ENCODE results near the gene CCDC78. TPM values are rescaled to one million over a fixed set of nuclear protein-coding genes. Genes with fewer than 3 reads are reported as not detected.
"Not testable (repeated sequence)": the region's sequence is repeated elsewhere in the genome, so short reads cannot be mapped to it uniquely, and the experiment has no call there.

Gene CCDC78
- polyA plus RNA-seq, 1 donor, result 1.4 TPM

DNA sequence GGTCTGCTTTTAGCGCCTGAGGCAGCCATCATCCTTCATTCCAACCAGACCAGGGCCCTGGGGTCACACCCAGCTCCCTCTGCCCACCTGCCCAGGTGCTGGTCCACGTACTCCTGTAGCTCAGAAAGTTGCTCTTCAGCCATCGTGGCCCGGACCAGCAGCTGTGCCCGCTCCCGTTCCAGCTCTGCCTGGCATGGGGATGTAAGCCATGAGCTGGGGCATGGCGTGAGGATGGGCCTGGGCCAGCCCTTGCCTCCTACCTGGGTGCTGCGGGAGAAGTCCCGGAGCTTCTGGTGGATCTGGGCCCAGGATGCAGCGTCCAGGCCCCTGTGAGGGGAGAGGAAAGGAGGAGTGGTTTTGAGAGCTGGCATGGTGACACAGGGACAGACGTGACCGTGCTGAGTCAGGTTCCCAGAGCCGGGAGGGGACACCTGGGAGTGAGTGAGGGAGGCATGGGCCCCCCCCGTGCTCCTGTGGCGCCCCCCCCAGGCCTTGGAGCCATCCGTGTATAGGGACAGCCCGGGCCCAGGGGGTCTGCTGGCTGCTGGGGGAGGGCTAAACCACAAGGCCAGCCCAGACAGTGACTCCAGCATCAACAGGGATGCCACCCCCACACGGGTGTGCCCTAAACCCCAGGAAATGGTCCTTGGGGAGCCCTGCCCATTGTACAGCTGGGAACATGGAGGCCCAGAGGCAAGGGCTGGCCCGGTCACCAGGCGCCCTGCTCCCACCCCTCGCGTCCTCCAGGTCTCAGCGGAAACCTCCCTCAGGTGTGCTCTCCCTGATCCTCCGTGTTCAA, 3.2 kb downstream of the CCDC78 start:
- no peak for DNase-seq

DNA sequence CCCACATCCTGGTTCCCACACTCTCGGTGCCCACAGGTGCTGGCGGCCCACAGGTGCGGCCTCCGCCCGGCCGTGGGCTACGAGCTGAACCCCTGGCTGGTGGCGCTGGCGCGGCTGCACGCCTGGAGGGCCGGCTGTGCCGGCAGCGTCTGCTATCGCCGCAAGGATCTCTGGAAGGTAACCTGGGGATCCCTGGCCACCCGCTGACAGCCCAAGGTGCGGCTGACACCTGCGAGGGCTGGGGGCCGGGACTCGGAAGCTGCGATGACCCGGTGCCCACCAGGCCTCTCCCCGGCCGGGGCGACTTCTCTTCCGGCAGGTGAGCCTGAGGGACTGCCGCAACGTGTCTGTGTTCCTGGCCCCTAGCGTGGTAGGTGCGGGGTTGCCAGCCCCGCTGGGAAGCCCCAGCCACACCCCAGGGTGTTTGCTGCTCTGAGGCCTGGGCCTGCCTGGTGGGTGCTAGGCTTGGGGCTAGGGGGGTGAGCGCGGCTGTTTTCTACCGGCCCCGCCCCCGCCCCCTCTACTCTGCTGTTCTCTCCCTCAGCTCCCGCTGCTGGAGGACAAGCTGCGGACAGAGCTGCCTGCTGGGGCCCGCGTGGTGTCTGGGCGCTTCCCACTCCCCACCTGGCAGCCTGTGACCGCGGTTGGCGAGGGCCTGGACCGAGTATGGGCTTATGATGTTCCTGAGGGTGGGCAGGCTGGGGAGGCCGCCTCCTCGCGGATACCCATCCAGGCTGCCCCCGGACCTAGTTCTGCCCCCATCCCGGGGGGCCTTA, 4.3 kb downstream of the CCDC78 start:
- DNase-seq, result no peak

DNA sequence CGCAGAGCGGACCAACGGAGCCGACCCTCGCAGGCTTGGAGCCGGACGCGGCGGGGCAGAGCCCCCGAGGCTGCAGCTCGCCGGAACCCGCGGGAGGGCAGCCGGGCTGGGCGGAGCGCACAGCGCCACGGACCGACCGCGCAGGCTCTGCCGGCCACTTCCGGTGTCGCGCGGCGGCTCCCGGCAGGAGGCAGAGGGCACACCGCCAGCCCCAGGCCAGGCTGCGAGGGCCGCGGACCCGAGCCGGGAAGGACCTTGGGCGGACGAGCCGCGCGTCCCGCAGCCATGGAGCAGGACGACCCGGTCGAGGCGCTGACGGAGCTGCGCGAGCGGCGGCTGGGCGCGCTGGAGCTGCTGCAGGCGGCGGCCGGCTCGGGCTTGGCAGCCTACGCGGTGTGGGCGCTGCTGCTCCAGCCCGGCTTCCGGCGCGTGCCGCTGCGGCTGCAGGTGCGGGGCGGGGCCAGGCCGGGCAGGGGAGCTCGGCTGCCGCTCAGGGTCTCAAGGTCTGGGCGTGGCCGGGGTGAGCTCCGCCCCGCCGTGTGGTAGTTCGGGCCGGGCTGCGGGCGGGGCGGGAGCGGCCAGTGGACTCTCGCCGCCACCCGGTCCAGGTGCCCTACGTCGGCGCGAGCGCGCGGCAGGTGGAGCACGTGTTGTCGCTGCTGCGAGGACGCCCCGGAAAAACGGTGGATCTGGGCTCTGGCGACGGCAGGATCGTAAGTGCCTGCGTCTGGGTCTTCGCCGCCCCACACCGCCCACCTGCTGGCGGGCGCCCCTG, 5.1 kb downstream of the CCDC78 start, which contains the start of gene ANTKMT:
Gene ANTKMT, plus strand, starts transcription at position 157 of the 775 bp plus-strand sequence. Its CDS starts 129 bp downstream, at position 286.
- peak; percentile 81 for DNase-seq

DNA sequence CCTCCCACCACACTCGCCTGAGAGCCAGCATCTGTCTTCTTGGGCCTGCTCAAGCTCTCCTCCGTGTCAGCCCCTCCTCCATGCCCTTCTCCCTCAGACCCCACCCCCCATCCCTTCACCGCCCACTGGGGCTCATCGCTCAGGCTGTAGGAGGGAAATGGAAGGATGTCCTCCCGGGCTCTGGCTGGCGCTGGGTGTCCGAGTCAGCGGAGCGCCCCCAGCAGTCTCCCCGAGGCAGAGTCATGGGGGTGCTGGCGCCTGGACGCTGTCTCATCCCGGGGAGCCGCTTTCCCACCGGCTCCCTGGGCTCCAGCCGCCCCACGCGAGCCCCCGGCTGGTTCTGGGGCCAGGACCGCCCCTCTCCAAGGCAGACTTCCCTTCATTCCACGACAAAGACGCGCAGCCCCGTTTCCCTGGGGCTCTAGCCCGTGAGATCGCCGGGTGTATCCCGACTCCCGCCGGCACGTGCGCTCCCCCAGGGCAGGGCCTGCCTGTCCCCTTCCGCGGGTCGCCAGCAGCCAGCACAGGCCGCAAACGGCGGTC, 5.7 kb downstream of the CCDC78 start:
- peak; percentile 74 for DNase-seq

DNA sequence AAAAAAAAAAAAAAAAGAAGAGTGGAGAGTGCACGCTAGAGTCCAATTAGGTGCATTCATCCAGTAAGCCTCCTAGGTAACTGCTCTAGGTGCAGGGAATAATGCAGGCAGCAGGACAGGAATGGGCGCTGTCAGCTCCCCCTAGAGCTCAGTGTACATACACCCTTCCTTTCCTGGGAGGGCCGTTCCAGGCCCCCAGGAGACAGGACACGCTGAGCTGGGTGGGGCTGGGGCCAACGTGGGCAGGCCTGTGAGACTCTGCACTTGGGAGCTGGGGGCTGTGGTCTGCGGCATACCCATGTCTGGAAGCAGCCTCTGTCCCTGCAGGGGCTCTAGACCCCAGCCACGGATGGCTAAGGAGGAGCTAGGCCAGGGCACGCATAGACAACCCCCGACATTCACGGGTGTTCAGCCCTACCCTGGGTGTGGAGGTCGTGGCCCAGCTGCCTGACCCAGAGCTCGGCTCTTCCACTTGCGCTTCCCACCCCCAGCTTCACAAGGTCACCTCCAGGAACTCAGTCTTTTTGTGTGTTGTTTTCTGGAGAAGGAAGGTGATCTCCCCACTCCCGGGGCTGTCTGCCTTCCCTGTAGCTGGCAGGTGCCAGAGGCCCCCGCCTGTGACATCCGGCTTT, 6.3 kb downstream of the CCDC78 start:
- no peak for DNase-seq

DNA sequence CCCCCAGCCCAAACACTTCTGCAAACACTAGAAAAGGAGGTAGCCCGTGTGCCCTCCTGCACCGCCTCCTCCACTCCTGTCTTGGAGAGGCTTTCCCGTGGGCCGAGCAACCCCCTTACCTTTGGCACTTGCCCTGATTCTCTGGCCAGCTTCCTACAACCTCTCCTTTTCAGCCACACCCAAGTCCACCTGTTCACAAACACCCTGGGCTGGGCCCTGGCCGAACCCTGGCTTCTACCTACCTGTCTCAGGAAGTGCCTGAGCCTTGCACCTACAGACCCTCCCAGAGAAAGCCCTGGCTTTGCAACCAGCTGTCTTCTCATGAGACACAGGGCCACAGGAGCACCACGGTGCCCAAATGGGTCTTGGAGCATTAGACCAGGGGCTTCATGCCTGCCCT, 7.3 kb downstream of the CCDC78 start:
- DNase-seq, result no peak

DNA sequence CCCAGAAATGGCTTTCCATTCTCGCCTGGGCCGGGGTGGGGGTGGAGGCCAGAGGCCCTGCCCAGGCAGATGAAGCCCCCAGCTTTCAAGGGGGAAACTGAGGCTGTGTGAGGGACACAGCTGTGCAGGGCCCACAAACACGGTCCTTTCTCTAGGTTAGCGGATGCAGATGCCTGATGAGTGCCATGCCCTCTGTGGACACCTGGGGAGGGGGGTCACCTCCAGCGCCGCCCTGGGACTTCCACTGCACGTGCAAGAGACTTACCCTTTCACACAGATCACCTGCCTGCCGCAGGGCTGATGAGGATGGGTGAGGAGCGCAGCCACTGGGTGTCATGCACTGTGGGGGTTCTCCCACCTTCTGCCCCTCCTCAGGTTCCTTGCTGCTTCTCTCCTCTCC, 7.9 kb downstream of the CCDC78 start:
- no peak for DNase-seq

DNA sequence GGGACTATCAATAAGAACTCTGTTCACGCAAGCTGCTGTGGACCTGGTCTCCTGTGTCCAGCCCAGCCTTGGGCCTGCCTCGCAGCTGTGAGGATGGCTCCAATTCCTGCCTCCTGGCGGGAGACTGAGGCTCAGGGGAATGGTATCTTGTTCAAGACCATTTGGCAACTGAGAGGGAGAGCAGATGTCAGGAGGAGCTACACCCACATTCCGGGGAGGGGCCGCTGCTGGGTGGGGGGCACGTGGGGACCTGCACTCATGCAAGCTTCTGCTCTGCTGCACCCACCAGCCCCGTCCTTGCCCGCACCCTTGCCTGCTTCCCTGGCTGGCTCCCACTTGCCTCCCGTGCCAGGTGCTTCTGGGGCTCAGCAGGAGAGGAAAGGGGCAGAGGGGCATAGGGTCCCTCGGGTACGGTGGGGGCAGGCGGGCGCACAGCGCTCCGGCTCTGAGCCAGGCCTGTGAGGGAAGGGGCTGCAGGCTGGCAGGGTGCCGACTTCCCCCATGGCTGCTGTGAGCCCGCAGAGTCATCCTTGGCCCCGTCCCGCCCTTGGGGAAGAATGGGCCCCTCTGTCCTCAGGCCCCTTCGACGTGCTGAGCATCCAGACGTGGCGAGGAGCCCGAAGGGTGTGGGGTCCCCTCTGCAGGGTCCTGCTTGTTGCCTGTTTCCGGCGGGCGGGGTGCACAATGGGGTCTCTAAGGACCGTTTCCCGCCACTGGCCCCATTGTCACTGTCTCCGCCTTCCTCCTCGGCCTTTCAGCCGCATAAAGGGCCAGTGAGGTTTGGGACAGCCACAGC, 8.6 kb downstream of the CCDC78 start:
- DNase-seq, result no peak

DNA sequence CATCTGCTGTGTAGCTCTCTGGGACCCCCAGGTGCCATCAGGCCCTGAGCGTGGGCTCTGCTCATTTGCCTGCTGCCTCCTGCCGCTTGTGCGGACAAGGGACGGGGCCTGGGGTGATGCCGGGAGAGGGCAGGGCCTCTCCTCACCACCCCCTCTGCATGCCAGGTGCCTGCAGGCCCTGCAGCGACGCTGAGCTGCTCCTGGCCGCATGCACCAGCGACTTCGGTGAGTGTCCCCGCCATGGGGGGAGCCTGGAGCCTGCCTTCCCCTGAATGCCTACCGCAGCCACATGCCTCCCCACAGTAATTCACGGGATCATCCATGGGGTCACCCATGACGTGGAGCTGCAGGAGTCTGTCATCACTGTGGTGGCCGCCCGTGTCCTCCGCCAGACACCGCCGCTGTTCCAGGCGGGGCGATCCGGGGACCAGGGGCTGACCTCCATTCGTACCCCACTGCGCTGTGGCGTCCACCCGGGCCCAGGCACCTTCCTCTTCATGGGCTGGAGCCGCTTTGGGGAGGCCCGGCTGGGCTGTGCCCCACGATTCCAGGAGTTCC, 9.4 kb downstream of the CCDC78 start:
- DNase-seq, result no peak

DNA sequence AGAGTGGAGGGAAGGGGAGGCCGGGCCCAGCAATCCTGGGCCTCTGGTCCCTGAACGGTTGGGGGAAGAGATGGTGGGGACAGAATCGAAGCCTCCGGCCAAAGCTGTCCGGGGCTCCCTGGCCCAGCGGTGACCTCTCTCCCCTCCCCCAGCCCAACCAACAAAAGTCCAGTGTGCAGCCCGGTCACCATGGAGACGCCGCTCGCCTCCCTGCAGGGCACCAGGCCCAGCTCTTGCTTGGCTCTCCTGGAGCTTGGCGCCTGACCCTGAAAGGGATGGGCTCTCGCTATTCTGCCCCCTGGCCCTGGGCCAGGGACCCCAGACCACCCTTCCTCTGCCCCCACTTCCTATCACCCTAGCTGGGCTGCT, 10.1 kb downstream of the CCDC78 start:
- no peak for DNase-seq

DNA sequence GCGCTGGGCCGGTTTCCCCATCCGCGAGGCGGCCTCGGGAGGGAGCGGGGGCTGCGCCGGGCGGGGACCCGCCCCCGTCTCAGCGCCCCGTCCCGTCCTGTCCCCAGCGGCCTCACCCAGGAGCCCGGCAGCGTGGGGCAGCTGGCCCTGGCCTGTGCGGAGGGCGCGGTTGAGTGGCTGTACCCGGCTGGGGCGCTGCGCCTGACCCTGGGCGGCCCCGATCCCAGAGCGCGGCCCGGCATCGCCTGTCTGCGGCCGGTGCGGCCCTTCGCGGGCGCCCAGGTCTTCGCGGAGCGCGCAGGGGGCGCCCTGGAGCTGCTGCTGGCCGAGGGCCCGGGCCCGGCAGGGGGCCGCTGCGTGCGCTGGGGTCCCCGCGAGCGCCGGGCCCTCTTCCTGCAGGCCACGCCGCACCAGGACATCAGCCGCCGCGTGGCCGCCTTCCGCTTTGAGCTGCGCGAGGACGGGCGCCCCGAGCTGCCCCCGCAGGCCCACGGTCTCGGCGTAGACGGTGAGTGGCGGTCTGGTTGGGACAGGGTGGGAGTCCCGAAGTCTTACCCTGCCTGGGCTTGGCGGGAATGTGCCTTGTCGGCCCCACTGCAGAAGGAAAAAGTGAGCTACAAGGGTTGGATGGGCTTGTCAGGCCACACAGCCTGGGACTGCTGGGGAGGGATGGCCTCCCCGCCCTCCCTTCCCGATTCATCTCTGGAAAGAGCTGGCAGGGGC, 10.6 kb downstream of the CCDC78 start:
- no peak for DNase-seq

DNA sequence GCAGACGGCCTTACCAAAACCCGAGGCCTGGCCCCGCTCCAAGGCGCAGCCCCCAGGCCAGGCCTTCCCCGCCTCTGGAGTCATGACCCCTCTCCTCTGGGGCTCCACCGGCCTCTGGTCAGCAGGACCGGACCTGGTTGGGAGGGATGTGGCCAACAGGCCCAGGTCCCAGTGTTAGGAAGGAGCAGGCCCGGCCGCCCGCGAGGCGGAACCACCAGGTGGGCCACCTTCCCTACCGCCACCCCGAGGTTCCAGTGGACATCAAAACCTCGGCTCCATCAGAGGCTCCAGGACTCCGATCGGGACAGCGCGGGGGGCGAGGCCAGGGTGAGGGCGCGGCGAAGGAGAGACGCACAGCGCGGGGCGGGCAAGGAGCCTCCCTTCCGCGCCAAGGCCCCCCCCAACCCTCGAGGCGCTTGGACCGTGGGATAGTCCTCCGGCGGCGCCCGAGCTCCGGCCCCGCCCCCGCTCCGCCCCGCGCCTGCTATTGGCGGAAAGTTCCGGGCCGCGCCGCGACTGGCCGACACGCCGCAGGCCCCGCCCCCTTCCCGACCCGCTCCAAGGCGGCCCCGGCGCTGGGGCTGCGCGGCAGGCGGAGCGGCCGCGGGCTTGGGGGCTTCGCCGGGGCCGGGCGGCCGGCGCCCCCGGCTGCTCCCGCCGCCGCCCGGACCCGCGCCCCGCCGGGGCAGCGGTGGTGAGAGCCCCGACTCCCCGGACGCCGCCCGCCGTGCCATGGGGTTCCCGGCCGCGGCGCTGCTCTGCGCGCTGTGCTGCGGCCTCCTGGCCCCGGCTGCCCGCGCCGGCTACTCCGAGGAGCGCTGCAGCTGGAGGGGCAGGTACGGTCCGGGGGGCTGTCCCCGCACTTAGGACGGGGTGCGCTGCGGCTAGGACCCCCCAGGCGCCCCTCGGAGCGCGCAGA, 11.4 kb downstream of the CCDC78 start, which contains the start of gene METRN:
Gene METRN, plus strand, starts transcription at position 561 of the 919 bp plus-strand sequence. Its CDS starts 172 bp downstream, at position 733.
- peak; percentile 94 for DNase-seq

DNA sequence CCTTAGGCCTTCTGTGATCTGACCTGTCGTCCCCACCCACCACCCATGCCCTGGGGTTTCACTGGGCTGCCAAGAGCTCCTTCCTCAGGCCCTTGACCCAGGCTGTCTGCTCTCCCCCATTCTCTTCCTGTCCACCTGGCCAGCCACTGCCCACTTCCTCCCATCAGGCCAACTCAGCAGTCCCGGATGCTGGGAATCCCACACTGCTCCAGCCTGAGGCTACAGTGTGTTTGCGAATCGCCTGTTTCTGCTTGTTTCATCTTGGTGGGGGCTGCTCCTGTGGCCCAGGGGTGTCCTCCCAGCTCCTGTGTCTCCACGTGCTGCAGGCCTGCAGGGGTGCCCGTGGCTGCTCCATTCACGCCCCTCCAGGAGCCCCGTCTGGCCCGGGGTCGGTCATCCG, 12.2 kb downstream of the CCDC78 start:
- no peak for DNase-seq

DNA sequence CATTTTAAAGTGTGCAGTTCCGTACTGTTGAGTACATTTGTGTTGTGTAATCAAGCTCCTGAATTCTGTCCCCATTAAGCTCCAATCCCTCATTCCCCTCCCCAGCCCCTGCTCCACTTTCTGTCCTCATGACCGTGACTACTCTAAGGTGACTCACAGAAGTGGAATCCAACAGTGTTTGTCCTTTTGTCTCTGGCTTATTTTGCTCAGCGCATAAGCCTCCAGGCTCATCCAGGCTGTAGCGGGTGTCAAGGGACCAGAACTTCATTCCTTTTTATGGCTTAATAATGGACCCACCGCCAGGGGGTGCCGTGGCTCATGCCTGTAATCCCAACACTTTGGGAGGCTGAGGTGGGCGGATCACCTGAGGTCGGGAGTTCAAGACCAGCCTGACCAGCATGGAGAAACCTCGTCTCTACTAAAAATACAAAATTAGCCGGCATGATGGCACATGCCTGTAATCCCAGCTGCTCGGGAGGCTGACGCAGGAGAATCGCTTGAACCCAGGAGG, 13.4 kb downstream of the CCDC78 start:
- not testable (repeated sequence) for DNase-seq

DNA sequence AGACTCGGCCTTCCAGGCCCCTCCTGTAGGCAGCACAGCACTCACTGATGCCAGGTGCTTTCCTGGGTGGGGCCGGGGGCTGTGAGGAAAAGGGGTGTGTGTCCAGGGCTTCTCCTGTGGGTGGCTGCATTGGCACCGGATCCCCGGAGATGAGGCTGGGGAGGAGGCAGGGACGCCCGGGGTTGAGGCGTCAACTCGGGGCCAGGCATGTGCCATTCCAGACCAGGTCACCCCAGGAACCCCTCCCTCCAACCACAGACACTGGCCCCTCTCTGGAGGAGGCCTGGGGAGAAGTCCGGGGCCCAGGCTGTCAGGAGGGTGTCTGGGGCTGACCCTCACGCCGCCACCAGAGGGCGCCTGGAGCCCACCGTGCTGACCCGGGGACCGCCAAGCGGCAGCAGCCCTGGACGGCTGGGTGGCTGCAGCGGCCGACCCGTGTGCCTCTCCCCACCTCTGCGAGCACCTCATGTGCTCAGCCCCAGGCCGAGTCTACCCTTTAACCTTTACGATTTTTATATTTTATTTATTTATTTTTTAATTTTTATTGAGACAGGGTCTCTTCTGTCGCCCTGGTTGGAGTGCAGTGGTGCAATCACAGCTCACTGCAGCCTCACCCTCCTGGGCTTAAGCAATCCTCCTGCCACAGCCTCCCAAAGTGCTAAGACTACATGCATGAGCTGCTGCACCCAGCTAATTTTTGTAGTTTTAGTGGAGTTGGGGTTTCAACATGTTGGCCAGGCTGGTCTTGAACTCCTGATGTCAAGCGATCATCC, 14.5 kb downstream of the CCDC78 start:
- DNase-seq, result peak; percentile 79

DNA sequence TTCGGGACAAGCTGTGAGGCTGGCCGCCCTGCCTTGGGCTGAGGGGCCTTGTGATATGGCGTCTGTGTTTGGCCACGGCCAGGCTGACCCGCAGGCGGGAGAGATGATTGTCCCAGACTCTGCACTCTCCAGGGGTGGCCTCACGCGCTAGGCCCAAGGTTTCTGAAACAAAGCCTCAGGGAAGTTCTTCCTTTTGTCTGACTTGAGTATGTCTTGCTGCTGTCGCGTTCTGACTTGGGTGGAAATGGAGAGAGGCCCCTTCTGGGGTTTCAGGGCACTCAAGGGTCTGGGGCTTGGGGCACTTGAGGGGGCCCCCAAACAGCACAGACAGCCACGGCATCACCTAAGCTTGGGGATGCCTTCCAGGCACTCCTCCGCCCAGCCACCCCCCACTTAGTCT, 15.2 kb downstream of the CCDC78 start:
- no peak for DNase-seq

DNA sequence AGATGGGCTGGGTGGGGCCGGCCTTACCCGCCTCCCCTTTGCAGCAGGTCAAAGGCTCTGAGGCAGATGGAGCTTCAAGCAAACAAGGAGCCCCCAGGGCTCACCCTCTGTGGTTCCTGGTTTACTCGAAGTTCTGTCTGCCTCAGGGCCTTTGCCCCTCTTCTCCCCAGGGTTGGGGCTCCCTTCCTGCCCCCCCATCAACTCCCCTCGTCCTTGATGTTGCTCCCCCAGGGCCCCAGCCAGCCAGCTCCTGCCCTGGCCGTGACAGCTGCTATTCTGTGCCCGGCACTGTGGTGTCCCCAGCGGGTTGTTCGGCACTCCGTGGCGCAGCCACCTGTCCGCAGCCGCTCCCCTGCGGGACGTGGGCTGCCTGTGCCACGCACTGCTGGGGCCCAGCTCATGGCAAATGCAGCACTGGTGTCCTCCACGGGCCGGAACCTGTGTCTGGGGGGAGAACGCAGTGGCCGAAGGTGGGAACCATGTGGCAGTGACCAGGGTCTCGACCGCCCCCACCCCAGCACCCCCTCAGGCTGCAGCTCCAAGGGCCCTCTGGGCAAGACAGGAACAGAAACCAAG, 15.7 kb downstream of the CCDC78 start:
- DNase-seq, result no peak

Measured in hindlimb muscle (tissue), 1 donor.